ENCODE measurements around the gene CRTAP. TPM values are rescaled to one million over a fixed set of nuclear protein-coding genes. Genes with fewer than 3 reads are reported as not detected.

CRTAP gene
- total RNA-seq, 1 experiment from 2014 or later, result 99.3 TPM

DNA sequence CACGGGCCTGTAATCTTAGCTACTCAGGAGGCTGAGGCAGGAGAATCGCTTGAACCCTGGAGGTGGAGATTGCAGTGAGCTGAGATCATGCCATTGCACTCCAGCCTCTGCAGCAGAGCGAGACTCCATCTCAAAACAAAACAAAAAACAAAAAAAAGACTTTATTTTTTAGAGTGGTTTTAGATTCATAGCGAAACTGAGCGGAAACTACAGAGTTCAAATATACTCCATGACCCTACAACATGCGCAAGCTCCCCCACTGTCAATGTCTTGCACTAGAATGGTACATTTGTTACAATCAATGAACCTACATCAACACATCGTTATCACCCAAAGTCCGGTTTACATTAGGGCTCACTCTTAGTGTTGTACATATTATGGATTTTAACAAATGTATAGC lies 2.2 kb upstream of the CRTAP start:
- no peaks in the 10 kb centered on the region; the same call in 1 of the 2 replicates for H3K36me3 ChIP-seq (ENCODE audit: control insufficient read depth, insufficient read depth, low read length)
- TF ChIP-seq SIN3A (IDR thresholded peaks at IDR 0.05; ENCODE audit: borderline replicate concordance, insufficient read depth, low read depth, low read length) (no peak), POLR2AphosphoS5 (IDR thresholded peaks at IDR 0.05; ENCODE audit: low read depth, low read length) (no peak), TCF7L2 (IDR thresholded peaks at IDR 0.05; ENCODE audit: low read depth, low read length) (no peak)
- TF ChIP-seq, protein P1, sequence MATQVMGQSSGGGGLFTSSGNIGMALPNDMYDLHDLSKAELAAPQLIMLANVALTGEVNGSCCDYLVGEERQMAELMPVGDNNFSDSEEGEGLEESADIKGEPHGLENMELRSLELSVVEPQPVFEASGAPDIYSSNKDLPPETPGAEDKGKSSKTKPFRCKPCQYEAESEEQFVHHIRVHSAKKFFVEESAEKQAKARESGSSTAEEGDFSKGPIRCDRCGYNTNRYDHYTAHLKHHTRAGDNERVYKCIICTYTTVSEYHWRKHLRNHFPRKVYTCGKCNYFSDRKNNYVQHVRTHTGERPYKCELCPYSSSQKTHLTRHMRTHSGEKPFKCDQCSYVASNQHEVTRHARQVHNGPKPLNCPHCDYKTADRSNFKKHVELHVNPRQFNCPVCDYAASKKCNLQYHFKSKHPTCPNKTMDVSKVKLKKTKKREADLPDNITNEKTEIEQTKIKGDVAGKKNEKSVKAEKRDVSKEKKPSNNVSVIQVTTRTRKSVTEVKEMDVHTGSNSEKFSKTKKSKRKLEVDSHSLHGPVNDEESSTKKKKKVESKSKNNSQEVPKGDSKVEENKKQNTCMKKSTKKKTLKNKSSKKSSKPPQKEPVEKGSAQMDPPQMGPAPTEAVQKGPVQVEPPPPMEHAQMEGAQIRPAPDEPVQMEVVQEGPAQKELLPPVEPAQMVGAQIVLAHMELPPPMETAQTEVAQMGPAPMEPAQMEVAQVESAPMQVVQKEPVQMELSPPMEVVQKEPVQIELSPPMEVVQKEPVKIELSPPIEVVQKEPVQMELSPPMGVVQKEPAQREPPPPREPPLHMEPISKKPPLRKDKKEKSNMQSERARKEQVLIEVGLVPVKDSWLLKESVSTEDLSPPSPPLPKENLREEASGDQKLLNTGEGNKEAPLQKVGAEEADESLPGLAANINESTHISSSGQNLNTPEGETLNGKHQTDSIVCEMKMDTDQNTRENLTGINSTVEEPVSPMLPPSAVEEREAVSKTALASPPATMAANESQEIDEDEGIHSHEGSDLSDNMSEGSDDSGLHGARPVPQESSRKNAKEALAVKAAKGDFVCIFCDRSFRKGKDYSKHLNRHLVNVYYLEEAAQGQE (IDR thresholded peaks at IDR 0.05; ENCODE audit: insufficient read depth in 1 of 2, low read depth in 2 of 2, low read length in 1 of 2), result no peak
- TF ChIP-seq, protein P2, sequence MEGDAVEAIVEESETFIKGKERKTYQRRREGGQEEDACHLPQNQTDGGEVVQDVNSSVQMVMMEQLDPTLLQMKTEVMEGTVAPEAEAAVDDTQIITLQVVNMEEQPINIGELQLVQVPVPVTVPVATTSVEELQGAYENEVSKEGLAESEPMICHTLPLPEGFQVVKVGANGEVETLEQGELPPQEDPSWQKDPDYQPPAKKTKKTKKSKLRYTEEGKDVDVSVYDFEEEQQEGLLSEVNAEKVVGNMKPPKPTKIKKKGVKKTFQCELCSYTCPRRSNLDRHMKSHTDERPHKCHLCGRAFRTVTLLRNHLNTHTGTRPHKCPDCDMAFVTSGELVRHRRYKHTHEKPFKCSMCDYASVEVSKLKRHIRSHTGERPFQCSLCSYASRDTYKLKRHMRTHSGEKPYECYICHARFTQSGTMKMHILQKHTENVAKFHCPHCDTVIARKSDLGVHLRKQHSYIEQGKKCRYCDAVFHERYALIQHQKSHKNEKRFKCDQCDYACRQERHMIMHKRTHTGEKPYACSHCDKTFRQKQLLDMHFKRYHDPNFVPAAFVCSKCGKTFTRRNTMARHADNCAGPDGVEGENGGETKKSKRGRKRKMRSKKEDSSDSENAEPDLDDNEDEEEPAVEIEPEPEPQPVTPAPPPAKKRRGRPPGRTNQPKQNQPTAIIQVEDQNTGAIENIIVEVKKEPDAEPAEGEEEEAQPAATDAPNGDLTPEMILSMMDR (IDR thresholded peaks at IDR 0.05), result no peak
- ChIA-PET CTCF (no interaction called here), POLR2A (no interaction called here)
- intact Hi-C loops (cut with micrococcal nuclease; ENCODE audit: unreplicated experiment), result no loop called here
- no TSS peak for BruUV-seq (replicated peaks)
- no peak for ATAC-seq
- no peak overlapping the region for H3K27ac ChIP-seq (ENCODE audit: low read length)
- no peak for DNase-seq (ENCODE audit: low read depth, low spot score)
- H3K4me3 ChIP-seq (ENCODE audit: low read depth in 2 of 2, low read length in 2 of 2), result no peak overlapping the region
- in situ Hi-C loops (cut with HindIII; ENCODE audit: low pct_unique_long_range_greater_than_20kb, low sequenced_read_pairs), result no loop called here
- no peaks in the 10 kb centered on the region for H3K27me3 ChIP-seq (ENCODE audit: control insufficient read depth, insufficient read depth, low read length)
- H3K9me3 ChIP-seq (ENCODE audit: control insufficient read depth, insufficient read depth, low read depth, low read length), result no peaks in the 10 kb centered on the region
- H3K4me1 ChIP-seq (ENCODE audit: control insufficient read depth, insufficient read depth, low read length), result peaks cover 4% of the 10 kb centered on the region

DNA sequence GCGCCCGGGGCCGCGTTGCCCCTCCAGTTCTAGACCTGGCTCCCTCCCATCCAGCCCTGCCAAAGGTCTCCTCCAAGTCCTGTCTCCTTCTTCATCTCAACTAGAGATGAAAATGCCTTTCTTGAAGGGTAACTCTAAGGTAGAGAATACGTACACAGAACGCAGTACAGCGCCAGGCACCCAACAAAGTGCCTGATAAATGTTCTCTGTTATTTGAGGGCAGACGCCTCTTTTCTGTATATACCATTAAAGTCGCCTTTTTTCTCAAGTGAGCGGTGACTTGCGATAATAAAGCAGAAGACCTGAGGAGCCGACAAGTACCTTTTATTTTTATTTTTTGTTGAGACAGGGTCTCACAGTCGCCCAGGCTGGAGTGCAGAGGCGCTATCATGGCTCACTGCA lies 809 bp downstream of the CRTAP start:
- no peaks in the 10 kb centered on the region for H3K9me3 ChIP-seq (ENCODE audit: control insufficient read depth, insufficient read depth, low read depth, low read length)
- CTCF ChIA-PET, result no interaction called here
- peak overlapping the region; percentile 82 for H3K27ac ChIP-seq (ENCODE audit: low read length)
- no peak for ATAC-seq
- no peaks in the 10 kb centered on the region; the same call in 1 of the 2 replicates for H3K36me3 ChIP-seq (ENCODE audit: control insufficient read depth, insufficient read depth, low read length)
- peak overlapping the region; percentile 67 to 76 for H3K4me3 ChIP-seq (ENCODE audit: low read depth in 2 of 2, low read length in 2 of 2)
- in situ Hi-C loops (cut with HindIII; ENCODE audit: low pct_unique_long_range_greater_than_20kb, low sequenced_read_pairs) (no loop called here), intact Hi-C loops (cut with micrococcal nuclease; ENCODE audit: unreplicated experiment) (no loop called here)
- POLR2A ChIA-PET, result no interaction called here
- peaks cover 4% of the 10 kb centered on the region for H3K4me1 ChIP-seq (ENCODE audit: control insufficient read depth, insufficient read depth, low read length)
- TF ChIP-seq, protein P1 (IDR thresholded peaks at IDR 0.05; ENCODE audit: insufficient read depth in 1 of 2, low read depth in 2 of 2, low read length in 1 of 2), result no peak
- TF ChIP-seq SIN3A (IDR thresholded peaks at IDR 0.05; ENCODE audit: borderline replicate concordance, insufficient read depth, low read depth, low read length) (no peak), TCF7L2 (IDR thresholded peaks at IDR 0.05; ENCODE audit: low read depth, low read length) (no peak), POLR2AphosphoS5 (IDR thresholded peaks at IDR 0.05; ENCODE audit: low read depth, low read length) (no peak)
- TF ChIP-seq, protein P2 (IDR thresholded peaks at IDR 0.05), result no peak
- BruUV-seq (replicated peaks), result no TSS peak
- H3K27me3 ChIP-seq (ENCODE audit: control insufficient read depth, insufficient read depth, low read length), result no peaks in the 10 kb centered on the region
- no peak for DNase-seq (ENCODE audit: low read depth, low spot score)
